ENCODE results near the gene BLNK.
A peak's percentile ranks its signal among the peaks of the same experiment; 100 is the strongest.

Gene BLNK

DNA sequence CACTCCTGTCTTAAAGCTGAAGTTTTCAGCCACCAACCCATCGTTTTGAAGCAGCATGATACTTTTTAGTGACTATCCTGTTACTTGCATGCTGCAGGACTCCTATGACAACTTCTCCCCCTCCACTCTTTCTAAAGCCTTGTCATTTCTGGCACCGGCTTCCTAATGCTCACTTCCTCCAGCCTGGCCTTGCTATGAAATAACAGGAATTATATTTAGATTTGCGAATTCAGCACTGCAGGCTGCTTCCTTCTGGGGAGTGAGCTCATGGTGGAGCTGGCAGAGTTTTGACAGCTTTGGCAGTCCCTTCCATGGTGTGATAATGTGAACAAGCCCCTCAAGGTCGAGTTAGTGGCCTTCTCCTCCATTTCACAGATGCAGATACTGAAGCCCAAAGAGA, 13.4 kb downstream of the BLNK start:
- Histone ChIP-seq H3K79me2 (ENCODE audit: low read length) (peaks cover 99% of the 10 kb centered on the region), H3K9ac (ENCODE audit: low read length) (no peak overlapping the region), H2AFZ (ENCODE audit: low read depth, low read length) (no peak overlapping the region), H4K20me1 (ENCODE audit: insufficient read depth, low read length) (peaks cover 94% of the 10 kb centered on the region), H3K27me3 (ENCODE audit: low read depth, low read length) (no peaks in the 10 kb centered on the region), H3K9me3 (ENCODE audit: insufficient read depth, low read length) (no peaks in the 10 kb centered on the region), H3K4me1 (ENCODE audit: low read length) (peaks cover 57% of the 10 kb centered on the region), H3K4me3 (ENCODE audit: low read length) (no peak overlapping the region), H3K36me3 (replicated peaks; ENCODE audit: low read depth, low read length) (peaks cover 61% of the 10 kb centered on the region), H3K4me2 (ENCODE audit: low read length) (peak overlapping the region; percentile 26; the same call in 1 of the 2 replicates), H3K27ac (ENCODE audit: low read length) (peak overlapping the region; percentile 18; the same call in 1 of the 2 replicates)
- no peak for TF ChIP-seq EZH2phosphoT487 (IDR thresholded peaks at IDR 0.05; ENCODE audit: low read depth)
- TF ChIP-seq, protein P1, sequence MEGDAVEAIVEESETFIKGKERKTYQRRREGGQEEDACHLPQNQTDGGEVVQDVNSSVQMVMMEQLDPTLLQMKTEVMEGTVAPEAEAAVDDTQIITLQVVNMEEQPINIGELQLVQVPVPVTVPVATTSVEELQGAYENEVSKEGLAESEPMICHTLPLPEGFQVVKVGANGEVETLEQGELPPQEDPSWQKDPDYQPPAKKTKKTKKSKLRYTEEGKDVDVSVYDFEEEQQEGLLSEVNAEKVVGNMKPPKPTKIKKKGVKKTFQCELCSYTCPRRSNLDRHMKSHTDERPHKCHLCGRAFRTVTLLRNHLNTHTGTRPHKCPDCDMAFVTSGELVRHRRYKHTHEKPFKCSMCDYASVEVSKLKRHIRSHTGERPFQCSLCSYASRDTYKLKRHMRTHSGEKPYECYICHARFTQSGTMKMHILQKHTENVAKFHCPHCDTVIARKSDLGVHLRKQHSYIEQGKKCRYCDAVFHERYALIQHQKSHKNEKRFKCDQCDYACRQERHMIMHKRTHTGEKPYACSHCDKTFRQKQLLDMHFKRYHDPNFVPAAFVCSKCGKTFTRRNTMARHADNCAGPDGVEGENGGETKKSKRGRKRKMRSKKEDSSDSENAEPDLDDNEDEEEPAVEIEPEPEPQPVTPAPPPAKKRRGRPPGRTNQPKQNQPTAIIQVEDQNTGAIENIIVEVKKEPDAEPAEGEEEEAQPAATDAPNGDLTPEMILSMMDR (IDR thresholded peaks at IDR 0.05; ENCODE audit: low read depth, low read length), result no peak

DNA sequence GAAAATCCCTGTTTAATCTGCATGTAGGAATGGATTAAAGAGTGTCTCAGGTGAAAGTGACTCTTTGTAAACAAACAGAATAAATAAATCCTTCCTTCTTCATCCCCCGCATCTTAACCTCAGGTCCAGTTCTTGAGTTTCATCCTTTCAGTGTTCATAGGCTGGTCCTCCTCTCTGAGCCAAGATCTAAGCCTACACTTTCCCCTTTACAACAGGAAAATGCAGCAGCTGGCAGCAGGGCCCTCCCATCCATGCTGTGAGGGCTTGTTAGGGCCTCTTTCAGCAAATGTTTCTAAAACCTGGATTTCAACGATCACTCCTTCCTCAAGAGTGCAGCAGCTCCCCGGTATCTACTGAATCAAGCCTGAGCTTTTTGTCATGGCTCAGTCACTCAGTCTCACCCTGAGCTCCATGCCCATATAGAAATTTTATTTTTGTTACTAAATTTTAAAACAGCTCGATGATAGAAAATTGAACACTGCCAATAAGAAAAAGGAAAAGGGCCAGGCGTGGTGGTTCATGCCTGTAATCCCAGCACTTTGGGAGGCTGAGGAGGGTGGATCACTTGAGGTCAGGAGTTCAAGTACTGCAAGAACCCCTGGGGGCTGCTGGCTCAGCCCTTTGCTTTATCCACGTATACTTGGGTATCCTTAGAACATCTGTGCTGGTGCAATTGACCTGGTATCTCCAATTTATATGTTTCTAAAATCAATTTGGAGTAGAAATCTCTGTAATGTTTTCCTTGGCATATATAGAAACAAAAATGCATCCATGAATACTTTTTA, 15.6 kb downstream of the BLNK start:
- TF ChIP-seq, protein P1 (IDR thresholded peaks at IDR 0.05; ENCODE audit: low read depth, low read length), result no peak
- TF ChIP-seq EZH2phosphoT487 (IDR thresholded peaks at IDR 0.05; ENCODE audit: low read depth), result no peak
- Histone ChIP-seq H3K9ac (ENCODE audit: low read length) (no peak overlapping the region), H3K27me3 (ENCODE audit: low read depth, low read length) (no peaks in the 10 kb centered on the region), H3K9me3 (ENCODE audit: insufficient read depth, low read length) (no peaks in the 10 kb centered on the region), H3K79me2 (ENCODE audit: low read length) (peaks cover 99% of the 10 kb centered on the region), H4K20me1 (ENCODE audit: insufficient read depth, low read length) (peaks cover 93% of the 10 kb centered on the region), H3K27ac (ENCODE audit: low read length) (no peak overlapping the region), H3K4me2 (ENCODE audit: low read length) (no peak overlapping the region), H3K36me3 (replicated peaks; ENCODE audit: low read depth, low read length) (peaks cover 53% of the 10 kb centered on the region), H3K4me1 (ENCODE audit: low read length) (peaks cover 40% of the 10 kb centered on the region), H3K4me3 (ENCODE audit: low read length) (no peak overlapping the region), H2AFZ (ENCODE audit: low read depth, low read length) (no peak overlapping the region)

DNA sequence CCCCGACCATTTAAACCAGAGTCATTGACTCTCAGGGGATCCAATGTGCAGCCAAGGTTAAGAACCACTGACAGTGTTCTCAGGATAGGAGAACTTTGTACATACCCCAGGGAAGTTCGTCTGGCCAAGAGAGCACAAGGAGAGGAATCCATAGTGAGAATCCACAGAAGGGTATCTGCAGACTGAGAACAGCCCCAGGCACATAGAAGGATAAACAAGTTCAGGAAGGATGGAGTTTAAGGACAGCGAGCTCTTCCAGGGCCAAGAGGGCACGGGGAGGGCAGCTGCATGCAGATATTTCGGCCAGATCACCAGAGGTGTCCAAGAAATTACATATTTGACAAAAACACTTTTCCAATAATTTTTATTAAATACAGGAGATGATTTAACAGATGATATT, 16.4 kb downstream of the BLNK start:
- Histone ChIP-seq H3K4me2 (ENCODE audit: low read length) (no peak overlapping the region), H3K36me3 (replicated peaks; ENCODE audit: low read depth, low read length) (peaks cover 50% of the 10 kb centered on the region), H3K4me3 (ENCODE audit: low read length) (no peak overlapping the region), H4K20me1 (ENCODE audit: insufficient read depth, low read length) (peaks cover 93% of the 10 kb centered on the region), H3K27me3 (ENCODE audit: low read depth, low read length) (no peaks in the 10 kb centered on the region), H3K4me1 (ENCODE audit: low read length) (peaks cover 35% of the 10 kb centered on the region), H3K9ac (ENCODE audit: low read length) (no peak overlapping the region), H3K79me2 (ENCODE audit: low read length) (peaks cover 99% of the 10 kb centered on the region), H2AFZ (ENCODE audit: low read depth, low read length) (no peak overlapping the region), H3K27ac (ENCODE audit: low read length) (no peak overlapping the region), H3K9me3 (ENCODE audit: insufficient read depth, low read length) (no peaks in the 10 kb centered on the region)
- TF ChIP-seq, protein P1 (IDR thresholded peaks at IDR 0.05; ENCODE audit: low read depth, low read length), result no peak
- TF ChIP-seq EZH2phosphoT487 (IDR thresholded peaks at IDR 0.05; ENCODE audit: low read depth), result no peak

DNA sequence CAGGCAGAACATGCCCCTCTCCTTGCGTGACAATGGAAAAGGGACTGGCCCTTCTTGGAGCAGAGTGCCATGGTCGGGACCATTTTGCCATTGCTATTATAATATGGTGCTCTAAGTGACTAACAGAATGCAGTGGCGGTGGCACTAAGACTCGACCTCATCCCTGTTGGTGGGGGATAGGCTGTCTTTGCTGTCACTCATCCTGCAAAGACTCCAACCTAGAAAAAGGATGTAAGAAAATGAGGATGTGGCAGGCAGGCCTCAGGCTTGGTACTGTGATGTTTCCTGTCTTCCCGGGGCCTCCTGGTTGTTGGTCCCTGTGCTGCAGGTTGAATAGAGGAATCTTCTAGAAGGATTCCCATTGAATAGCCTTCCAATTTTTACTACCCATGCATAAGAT, 18.6 kb downstream of the BLNK start:
- H3K36me3 ChIP-seq (replicated peaks; ENCODE audit: low read depth, low read length), result peaks cover 52% of the 10 kb centered on the region

More for the DNA sequence above, 18.6 kb downstream of the BLNK start:
- peaks cover 34% of the 10 kb centered on the region for H3K4me1 ChIP-seq (ENCODE audit: low read length)
- H3K9ac ChIP-seq (ENCODE audit: low read length), result no peak overlapping the region
- no peak overlapping the region for H2AFZ ChIP-seq (ENCODE audit: low read depth, low read length)
- TF ChIP-seq, protein P1 (IDR thresholded peaks at IDR 0.05; ENCODE audit: low read depth, low read length), result no peak
- peaks cover 99% of the 10 kb centered on the region for H3K79me2 ChIP-seq (ENCODE audit: low read length)
- H4K20me1 ChIP-seq (ENCODE audit: insufficient read depth, low read length), result peaks cover 93% of the 10 kb centered on the region
- H3K4me3 ChIP-seq (ENCODE audit: low read length), result no peak overlapping the region
- no peak overlapping the region for H3K4me2 ChIP-seq (ENCODE audit: low read length)
- H3K27ac ChIP-seq (ENCODE audit: low read length), result no peak overlapping the region
- H3K9me3 ChIP-seq (ENCODE audit: insufficient read depth, low read length), result no peaks in the 10 kb centered on the region
- no peaks in the 10 kb centered on the region for H3K27me3 ChIP-seq (ENCODE audit: low read depth, low read length)
